Cardiac atrium fibroblast (primary cell): Measurements from ENCODE around the gene CHSY1. TPM values are rescaled to one million over a fixed set of nuclear protein-coding genes. Genes with fewer than 3 reads are reported as not detected.

Experiments
- total RNA-seq: library from RNA; depleted of rRNA; stranded (reverse); fragments of >200 nt; gene quantifications from 2 replicates; pipeline ENCODE4 v1.2.3, GENCODE V29; 2015

The CHSY1 gene, protein sequence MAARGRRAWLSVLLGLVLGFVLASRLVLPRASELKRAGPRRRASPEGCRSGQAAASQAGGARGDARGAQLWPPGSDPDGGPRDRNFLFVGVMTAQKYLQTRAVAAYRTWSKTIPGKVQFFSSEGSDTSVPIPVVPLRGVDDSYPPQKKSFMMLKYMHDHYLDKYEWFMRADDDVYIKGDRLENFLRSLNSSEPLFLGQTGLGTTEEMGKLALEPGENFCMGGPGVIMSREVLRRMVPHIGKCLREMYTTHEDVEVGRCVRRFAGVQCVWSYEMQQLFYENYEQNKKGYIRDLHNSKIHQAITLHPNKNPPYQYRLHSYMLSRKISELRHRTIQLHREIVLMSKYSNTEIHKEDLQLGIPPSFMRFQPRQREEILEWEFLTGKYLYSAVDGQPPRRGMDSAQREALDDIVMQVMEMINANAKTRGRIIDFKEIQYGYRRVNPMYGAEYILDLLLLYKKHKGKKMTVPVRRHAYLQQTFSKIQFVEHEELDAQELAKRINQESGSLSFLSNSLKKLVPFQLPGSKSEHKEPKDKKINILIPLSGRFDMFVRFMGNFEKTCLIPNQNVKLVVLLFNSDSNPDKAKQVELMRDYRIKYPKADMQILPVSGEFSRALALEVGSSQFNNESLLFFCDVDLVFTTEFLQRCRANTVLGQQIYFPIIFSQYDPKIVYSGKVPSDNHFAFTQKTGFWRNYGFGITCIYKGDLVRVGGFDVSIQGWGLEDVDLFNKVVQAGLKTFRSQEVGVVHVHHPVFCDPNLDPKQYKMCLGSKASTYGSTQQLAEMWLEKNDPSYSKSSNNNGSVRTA
- 116 and 125 TPM in 2 replicates for total RNA-seq

DNA sequence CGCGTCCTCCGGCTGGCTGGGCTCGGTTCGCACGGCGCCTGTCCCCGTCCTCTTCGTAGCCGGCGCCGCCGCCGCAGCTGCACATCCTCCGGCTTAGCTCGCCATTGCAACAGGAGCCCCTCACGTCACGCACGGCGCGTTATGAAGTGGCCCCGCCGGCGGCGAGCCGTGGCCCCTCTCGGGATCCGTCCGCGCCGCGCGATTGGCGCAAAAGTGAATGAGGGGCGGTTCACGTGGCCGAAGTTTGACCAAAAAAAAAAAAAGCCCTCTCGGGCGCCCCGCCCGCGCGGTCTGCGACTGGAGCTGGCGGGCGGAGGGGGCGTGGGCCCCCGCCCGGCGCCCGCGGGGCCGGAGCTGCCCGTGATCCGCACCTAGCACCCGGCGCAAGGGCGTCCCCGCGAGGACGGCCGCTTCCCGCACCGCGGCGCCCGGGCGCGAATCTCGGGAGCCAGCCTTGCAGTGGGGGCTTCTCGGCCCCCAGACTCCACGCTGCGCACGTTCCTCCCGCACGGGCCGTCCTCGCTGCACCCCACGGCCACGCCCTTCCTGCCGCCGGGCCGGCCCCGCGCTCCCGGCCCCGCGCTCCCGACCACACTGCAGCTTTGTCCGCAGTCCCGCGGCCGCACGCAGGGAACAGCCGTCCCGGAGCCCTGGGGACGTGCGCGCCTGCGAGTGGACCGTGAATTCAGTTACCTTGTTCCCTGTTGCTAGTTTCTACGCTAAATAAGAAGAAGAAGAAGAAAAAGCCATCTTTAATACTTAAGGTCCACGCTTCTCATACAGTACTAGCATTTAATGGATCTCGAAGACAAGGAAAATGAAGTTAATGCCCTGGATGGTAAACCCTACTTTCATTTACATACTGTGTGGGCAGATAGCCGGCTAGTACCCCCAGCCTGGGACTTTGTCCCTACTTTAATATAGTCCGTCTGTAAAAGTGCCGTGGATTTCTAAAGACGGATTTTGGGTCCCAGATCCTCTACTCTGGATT lies at the start of gene CHSY1:
TSS of gene CHSY1 (minus strand) at position 219 of the 991 bp plus-strand sequence. CDS start 592 bp downstream, outside the sequence.

GRCh38 chr15:101294731-101295606 lies 43.1 kb upstream of the CHSY1 start, which contains the start of gene SNRPA1:
Gene SNRPA1, minus strand, starts transcription at chr15:101295248. Its CDS starts 70 bp downstream, at chr15:101295178.

GRCh38 chr15:101277038-101277822 lies 25.4 kb upstream of the CHSY1 start, which contains the start of gene SELENOS:
Gene SELENOS, minus strand, starts transcription at chr15:101277485. Its CDS starts 68 bp downstream, at chr15:101277417.

Other genes with a start within 250 kb of the CHSY1 start
- gene SELENOS, start 25.4 kb upstream of the CHSY1 start, total RNA-seq, result 95.1 and 125 TPM in 2 replicates
- gene SNRPA1, start 43.2 kb upstream of the CHSY1 start, total RNA-seq, result 25.5 and 27.1 TPM in 2 replicates
- 5.6 and 12.6 TPM in 2 replicates for gene PCSK6, start 237.7 kb upstream of the CHSY1 start, total RNA-seq